ENCODE results near the gene CHCHD10. TPM values are rescaled to one million over a fixed set of nuclear protein-coding genes. Genes with fewer than 3 reads are reported as not detected.
A peak's percentile ranks its signal among the peaks of the same experiment; 100 is the strongest.

CHCHD10 gene
- total and polyA plus RNA-seq, 2 of the 4 experiments (the other 2 are of a cell fraction) = 2.2 to 11.2 TPM

- Histone ChIP-seq H3K4me1 (ENCODE audit: control insufficient read depth, insufficient read depth, low read length) (peaks cover 25% of the 10 kb centered on the region), H3K27me3 (ENCODE audit: control insufficient read depth, insufficient read depth, low read length) (no peaks in the 10 kb centered on the region), H2BK5ac (ENCODE audit: low read depth, low read length, poor library complexity, severe bottlenecking) (no peak overlapping the region), H2BK15ac (ENCODE audit: low read depth, low read length) (no peak overlapping the region), H4K91ac (ENCODE audit: insufficient read depth, low read depth, low read length) (no peak overlapping the region), H3K9me3 (ENCODE audit: control insufficient read depth, insufficient read depth, low read length) (no peaks in the 10 kb centered on the region), H3K4me2 (ENCODE audit: low read depth, low read length) (0 out of 2 replicates have a peak overlapping the region, but pooled peaks have one; percentile 31), H3K27ac (ENCODE audit: insufficient read depth, low read length) (no peak overlapping the region), H3K18ac (ENCODE audit: low read depth, low read length) (no peak overlapping the region), H4K5ac (ENCODE audit: low read depth, low read length) (no peak overlapping the region; the same call in 1 of the 2 replicates), H3K4me3 (ENCODE audit: insufficient read depth, low read depth, low read length) (no peak overlapping the region), H3K79me1 (ENCODE audit: low read depth in 1 of 2, low read length in 2 of 2) (peaks cover 10 to 25% of the 10 kb centered on the region in 2 experiments), H3K9me1 (ENCODE audit: insufficient read depth, low read length) (peaks cover 20% of the 10 kb centered on the region), H3K36me3 (ENCODE audit: control insufficient read depth, insufficient read depth, low read length) (no peaks in the 10 kb centered on the region), H3K23ac (ENCODE audit: low read depth, low read length) (no peak overlapping the region), H2AK5ac (ENCODE audit: low read depth, low read length) (no peak overlapping the region; the same call in 1 of the 2 replicates), H3K56ac (ENCODE audit: extremely low read depth, insufficient read depth, low read length) (no peak overlapping the region), H4K20me1 (ENCODE audit: insufficient read depth, low read length) (peaks cover 20% of the 10 kb centered on the region), H2AK9ac (replicated peaks; ENCODE audit: low read depth, low read length, poor library complexity) (peak overlapping the region; percentile 2), H3K4ac (ENCODE audit: low read depth, low read length) (peak overlapping the region; percentile 45; the same call in 1 of the 2 replicates), H3K9ac (ENCODE audit: low read depth, low read length) (no peak overlapping the region), H2BK120ac (ENCODE audit: low read depth, low read length) (peak overlapping the region; percentile 9), H3K14ac (replicated peaks; ENCODE audit: low read depth, low read length) (no peak overlapping the region), H2BK20ac (ENCODE audit: low read depth, low read length) (peak overlapping the region; percentile 1), H2AFZ (replicated peaks; ENCODE audit: low read length, poor library complexity) (peak overlapping the region; percentile 53), H4K8ac (ENCODE audit: low read depth in 2 of 2, low read length in 2 of 2) (peak overlapping the region in 1 of 2 experiments; percentile 46; a peak in 1 of 4 replicates)
- no CpG with 5 or more reads among the region's 8 CpGs for WGBS, 2 experiments (ENCODE audit: extremely low coverage in 2 of 2, insufficient read length in 1 of 2)
- ChIA-PET POLR2A (ENCODE audit: unreplicated experiment) (interaction anchor here (0.6 kb wide), 1 partner anchor 12 kb away, joined by 4 read pairs; no protein-coding TSS in a partner anchor), CTCF (interaction anchor here (1.0 kb wide), 1 partner anchor 10 kb away, joined by 3 read pairs; no protein-coding TSS in a partner anchor)
- TF ChIP-seq BHLHE40 (IDR thresholded peaks at IDR 0.05; ENCODE audit: low read depth, low read length) = peak; percentile 52; the same call in 1 of the 2 replicates
- TF ChIP-seq, protein P1, sequence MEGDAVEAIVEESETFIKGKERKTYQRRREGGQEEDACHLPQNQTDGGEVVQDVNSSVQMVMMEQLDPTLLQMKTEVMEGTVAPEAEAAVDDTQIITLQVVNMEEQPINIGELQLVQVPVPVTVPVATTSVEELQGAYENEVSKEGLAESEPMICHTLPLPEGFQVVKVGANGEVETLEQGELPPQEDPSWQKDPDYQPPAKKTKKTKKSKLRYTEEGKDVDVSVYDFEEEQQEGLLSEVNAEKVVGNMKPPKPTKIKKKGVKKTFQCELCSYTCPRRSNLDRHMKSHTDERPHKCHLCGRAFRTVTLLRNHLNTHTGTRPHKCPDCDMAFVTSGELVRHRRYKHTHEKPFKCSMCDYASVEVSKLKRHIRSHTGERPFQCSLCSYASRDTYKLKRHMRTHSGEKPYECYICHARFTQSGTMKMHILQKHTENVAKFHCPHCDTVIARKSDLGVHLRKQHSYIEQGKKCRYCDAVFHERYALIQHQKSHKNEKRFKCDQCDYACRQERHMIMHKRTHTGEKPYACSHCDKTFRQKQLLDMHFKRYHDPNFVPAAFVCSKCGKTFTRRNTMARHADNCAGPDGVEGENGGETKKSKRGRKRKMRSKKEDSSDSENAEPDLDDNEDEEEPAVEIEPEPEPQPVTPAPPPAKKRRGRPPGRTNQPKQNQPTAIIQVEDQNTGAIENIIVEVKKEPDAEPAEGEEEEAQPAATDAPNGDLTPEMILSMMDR (conservative IDR thresholded peaks at IDR 0.05; ENCODE audit: low read depth, low read length) = no peak
- intact Hi-C loops (cut with micrococcal nuclease) (no loop called here), dilution Hi-C loops (cut with HindIII; ENCODE audit: low sequenced_read_pairs, unreplicated experiment) (no loop called here), in situ Hi-C loops (cut with MboI; ENCODE audit: low sequenced_read_pairs) (no loop called here)
- ATAC-seq (ENCODE audit: low read depth) = 0 out of 2 replicates have a peak, but pooled peaks have one; percentile 7
- no TSS peak for BruUV-seq (replicated peaks)
- peak; percentile 41 for DNase-seq
These were observed 16.5 kb upstream of the CHCHD10 start for GRCh38 chr22:23784215-23784732.

All from IMR-90 (cell line).